HG03045 (cell line): Measurements from ENCODE around the gene EDC3.

Experiments
- ATAC-seq: cut with Tn5 transposase; IDR thresholded peaks from one replicate; pipeline ENCODE4 v1.9.1; 2021; ENCODE audit warnings: mild to moderate bottlenecking, moderate library complexity; ENCODE audit not compliant: unreplicated experiment

The EDC3 gene

GRCh38 chr15:74585191-74585590 lies 110.6 kb downstream of the EDC3 start:
- no peak for ATAC-seq

DNA sequence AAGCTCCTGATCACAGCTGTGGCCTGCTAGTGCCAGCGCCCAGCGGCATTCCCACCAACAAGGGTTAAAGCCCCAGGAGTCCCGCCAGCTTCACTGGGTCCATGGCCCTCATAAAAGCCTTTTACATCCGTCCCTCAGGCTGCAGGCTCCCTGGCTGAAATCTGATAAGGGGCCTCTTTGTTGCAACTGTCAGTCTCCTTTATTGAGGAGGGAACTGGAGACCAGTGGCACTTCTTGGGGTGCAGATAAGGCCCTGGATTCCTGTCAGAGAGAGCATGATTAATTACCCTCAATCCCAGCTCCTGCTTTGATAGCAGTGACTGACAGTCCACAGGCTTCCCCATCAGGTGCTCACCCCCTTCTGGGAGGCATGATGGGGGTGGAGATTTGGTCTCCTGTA lies 111.0 kb downstream of the EDC3 start:
- ATAC-seq, result no peak

DNA sequence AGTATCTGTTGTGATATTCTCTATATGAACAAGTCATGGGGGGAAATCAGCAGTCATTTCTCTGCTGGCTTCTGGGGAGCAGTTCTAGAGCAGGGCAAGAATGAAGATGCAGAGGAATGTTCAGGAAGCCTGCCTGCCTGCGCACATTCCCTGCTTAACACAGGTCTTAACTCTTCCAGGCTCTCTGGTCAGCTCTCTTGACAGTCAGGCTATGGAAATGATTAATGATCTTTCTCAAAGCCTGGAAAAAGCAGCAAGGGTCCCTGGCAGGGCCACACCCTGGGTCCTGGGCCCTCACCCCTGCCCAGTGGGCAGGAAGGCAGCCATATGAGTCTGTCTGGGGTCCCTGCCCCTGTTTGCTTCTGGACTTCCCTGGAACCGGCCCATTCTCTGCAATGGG lies 111.6 kb downstream of the EDC3 start:
- ATAC-seq, result no peak
